Inferior parietal cortex (tissue), 1 donor: Measurements from ENCODE around the gene SYT15.
"Not testable (repeated sequence)": the region's sequence is repeated elsewhere in the genome, so short reads cannot be mapped to it uniquely, and the experiment has no call there.

Experiments
- DNase-seq: peaks from one replicate; pipeline ENCODE4 v3.0.0-alpha.2; 2016; ENCODE audit errors: extremely low spot score

The SYT15 gene

DNA sequence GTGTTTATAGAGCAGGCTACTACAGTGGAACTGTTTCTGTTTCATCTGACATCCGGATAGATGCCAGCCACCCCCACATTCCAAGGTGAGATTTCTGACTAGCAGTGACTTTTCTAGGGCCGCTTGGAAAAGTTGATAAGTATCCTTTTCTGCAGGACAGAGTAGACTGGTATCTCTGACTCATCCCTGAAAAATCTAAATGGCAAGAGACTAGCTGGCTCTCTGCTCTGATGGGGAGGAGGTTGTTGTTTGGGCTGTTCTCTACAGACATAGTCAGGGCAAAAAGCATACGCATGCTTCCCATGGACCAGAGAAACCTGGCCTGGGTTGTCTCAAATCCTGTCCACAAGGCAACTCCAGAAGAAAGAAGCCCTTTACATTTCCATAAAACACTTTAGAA lies 10.7 kb downstream of the SYT15 start:
- DNase-seq, result not testable (repeated sequence)

DNA sequence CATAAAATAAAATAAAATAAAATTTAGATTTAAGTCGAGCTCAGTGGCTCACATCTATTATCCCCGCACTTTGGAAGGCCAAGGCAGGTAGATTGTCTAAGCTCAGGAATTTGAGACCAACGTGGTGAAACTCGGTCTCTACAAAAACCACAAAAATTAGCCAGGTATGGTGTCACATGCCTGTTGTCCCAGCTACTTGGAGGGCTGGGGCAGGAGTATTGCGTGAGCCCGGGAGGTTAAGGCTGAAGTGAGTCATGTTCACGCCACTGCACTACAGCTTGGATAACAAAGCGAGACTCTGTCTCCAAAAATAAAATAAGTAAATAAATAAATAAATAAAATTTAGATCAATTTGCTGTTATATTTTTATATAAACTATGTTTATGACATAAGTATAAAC lies 12.1 kb downstream of the SYT15 start:
- not testable (repeated sequence) for DNase-seq

DNA sequence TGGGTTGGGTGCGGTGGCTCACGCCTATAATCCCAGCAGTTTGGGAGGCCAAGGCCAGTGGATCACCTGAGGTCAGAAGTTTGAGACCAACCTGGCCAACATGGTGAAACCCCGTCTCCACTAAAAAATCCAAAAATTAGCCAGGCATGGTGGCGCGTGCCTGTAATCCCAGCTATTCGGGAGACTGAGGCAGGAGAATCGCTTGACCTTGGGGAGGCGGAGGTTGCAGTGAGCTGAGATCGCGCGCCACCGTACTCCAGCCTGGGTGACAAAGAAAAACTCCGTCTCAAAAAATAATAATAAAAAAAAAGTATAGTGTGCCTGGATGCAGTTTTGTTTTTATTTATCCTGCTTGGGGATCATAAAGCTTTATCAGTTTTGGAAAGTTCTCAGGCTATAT lies 14.4 kb downstream of the SYT15 start:
- DNase-seq, result not testable (repeated sequence)

GRCh38 chr10:46594453-46595063 lies 15.6 kb downstream of the SYT15 start:
- not testable (repeated sequence) for DNase-seq

DNA sequence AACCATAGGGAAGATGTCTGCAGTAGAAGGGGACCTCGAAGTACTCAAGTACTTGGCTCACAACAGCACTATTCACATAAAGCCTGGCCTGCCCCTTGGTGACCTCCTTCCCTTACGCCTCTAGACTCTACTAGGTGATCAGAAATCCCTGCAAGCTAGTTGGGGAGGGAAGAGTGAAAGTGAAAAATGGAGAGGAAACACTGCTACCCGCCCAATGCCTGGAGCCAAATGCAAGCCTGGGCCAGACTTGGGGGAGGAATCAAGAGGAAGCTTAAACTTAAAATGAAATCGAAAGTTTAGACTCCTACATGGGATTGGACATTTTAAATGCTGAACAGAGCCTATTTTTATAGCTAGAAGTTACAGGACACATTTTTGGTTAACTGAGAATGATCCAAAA lies 17.6 kb downstream of the SYT15 start:
- DNase-seq, result not testable (repeated sequence)

DNA sequence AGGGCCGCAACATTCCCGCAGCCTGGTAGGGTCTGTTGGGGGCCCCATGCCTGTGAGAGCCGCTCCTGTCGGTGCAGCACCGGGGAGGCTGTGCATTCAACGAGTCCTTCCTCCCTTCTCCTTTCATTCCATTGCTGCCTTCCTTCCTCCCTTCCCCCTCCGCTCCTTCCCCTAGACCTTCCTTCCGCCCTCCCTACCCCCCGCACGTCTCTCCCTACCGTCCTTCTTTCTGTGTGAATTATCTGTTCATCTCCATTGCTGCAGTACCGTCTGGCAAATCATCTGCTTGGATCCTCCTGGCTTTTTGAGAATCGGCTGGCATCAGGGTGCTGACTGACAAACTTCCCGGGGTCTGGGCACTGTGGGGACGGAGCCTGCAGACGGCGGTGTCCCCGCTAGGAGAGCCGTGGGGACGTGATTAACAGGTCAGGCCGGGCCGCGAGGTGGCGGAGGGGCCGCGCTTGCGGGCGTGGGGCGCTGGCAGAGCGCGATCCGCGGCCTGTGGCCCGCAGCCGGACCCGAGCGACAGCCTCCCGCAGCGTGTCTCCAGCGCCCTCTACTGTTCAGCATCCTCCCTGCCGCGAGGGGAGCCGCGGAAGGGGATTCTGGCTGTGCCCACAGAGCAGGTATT lies 18.8 kb downstream of the SYT15 start:
- not testable (repeated sequence) for DNase-seq

GRCh38 chr10:46600516-46600915 lies 21.6 kb downstream of the SYT15 start:
- not testable (repeated sequence) for DNase-seq

GRCh38 chr10:46615540-46615939 lies 36.6 kb downstream of the SYT15 start:
- not testable (repeated sequence) for DNase-seq

GRCh38 chr10:46616227-46616626 lies 37.3 kb downstream of the SYT15 start:
- DNase-seq, result not testable (repeated sequence)

GRCh38 chr10:46617134-46617533 lies 38.2 kb downstream of the SYT15 start:
- not testable (repeated sequence) for DNase-seq

DNA sequence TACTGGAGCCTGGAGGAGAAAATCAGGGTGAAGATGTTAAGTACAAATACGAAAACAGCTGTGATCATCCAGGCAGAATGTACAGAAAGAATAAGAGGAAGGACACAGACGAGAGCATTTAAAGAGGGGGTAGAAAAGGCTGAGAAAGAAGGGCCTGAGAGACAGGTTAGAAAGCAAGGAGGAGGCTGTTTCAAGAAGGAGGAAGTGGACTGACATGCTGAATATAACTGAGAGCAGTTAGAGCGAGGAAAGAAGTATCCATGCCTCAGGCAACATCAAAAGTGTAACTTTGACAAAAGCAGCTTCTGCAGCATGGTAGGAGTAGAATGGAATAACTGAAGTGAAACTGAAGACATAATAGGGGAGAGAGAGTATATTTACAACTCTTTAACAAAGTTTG lies 39.0 kb downstream of the SYT15 start:
- not testable (repeated sequence) for DNase-seq

DNA sequence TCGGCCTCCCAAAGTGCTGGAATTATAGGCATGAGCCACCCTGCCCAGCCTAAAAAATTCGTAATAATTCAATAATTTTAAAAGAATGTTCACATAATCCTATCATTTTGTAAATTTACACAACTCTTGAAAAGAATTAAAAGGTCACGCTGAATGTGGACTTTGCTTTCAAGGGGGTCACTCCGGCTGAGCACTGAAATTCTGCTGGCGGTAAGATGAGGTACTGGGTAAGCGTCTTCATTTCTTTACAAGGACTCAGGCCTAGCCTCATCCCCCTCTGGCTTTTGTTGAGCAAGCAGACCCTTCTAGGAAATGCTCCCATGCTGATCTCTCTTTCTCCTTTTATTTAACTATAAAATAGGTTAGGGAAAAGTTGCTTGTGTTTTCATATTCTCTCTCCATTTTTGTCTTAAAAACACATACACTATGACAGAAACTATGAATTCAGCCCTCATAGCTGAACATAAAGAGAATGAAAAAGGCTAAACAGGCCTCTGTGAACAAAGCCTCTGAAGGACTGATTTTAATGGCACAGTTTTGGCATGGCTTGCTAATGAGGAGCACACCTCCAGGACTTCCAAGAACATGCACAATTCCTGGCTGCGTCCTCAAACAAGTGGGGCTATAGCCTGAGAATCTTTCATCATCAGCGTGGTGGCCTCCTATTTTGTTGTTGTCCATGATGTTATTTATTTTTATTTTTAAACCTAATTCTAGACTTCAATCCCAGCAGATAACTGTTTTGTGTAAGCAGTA lies 45.1 kb downstream of the SYT15 start:
- DNase-seq, result not testable (repeated sequence)

DNA sequence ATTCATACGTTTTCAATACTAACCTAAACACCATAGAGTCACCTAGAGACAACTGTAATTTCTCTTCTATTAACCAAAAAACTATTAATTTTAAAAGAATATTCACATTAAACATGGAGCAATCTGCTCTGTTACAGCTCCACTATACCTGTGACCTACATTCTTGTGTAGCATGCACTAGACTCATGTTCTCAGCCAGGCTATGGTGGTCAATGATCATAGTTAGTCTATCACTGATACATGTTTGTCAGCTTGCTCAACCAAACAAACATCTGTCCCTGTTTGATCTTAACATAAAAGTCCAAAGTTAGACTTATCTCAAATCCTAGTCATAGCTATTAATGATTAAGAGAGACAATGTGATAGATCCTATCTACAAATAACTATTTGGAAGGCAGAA lies 50.9 kb downstream of the SYT15 start:
- not testable (repeated sequence) for DNase-seq

GRCh38 chr10:46630816-46631215 lies 51.9 kb downstream of the SYT15 start:
- DNase-seq, result not testable (repeated sequence)

GRCh38 chr10:46631683-46632082 lies 52.8 kb downstream of the SYT15 start:
- DNase-seq, result not testable (repeated sequence)

DNA sequence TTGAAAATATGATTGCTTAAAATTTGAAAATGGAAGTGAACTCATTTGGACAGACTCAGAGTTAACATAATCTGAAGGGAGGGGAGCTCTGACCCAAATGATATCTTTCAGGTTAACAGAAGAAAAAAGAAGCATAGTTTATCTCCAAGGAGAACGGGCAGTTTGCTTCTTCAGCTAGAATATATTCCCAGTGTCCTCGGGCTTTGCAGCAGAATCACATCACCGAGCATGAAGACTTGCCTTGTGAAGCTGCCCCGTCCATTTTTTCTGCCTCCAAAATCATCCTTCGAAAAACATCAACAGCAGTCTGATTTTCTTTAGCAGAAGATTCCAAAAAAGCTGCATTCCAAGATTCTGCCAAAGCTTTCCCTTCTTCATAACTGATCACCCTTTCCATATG lies 55.8 kb downstream of the SYT15 start:
- DNase-seq, result not testable (repeated sequence)

DNA sequence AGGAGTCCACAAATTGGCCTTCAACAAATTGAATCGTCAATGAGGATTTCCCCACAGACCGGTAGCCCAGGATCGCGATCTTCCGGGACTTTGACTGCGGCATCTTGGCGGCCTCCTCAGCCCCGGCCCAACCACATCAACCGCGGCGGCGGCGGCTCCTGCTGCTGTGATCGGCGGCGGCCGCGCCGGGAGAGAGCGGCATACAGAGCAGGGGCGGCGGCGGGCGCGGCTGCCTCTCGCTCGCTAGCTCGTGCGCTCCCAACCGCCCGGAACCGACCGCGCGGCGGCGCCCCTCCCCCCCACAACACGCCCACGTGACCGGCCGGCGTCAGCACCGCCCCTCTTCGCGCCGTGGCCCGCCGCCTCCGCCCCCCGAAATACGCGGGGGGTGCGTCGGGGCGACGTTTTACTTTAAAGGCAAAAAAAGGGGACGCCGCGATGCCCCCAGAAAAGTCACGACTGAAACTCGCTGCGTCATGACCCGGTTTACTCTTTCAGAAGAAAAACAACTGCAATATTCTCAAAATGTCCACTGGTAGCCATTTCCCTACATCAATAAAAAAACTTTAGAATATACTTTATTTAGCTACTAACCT lies 56.5 kb downstream of the SYT15 start:
- DNase-seq, result not testable (repeated sequence)

DNA sequence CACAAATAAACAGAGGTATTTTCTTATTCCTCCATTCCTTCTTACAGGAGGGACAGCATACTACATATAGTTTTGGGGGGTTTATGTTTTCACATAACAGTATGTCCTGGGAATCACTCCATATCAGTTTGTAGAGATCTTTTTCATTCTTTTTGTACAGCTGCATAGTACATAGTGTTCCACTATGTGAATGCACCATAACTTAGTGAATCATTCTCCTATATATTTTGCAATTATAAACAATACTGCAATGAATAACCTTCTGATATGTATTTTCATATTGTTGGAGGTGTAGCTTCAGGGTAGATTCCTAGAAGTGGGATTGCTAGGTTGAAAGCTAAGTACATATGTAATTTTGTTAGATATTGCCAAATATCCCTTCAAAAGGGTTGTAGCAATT lies 61.1 kb downstream of the SYT15 start:
- not testable (repeated sequence) for DNase-seq
